ENCODE measurements around the gene ZNF580.
A peak's percentile ranks its signal among the peaks of the same experiment; 100 is the strongest.

The ZNF580 gene

GRCh38 chr19:55624109-55625003, 16.4 kb upstream of the ZNF580 start, which contains the start of gene ZNF784:
Gene ZNF784 (minus strand): TSS chr19:55624566. CDS start chr19:55624561, 5 bp downstream.
- DNase-seq = peak; percentile 93 to 99

DNA sequence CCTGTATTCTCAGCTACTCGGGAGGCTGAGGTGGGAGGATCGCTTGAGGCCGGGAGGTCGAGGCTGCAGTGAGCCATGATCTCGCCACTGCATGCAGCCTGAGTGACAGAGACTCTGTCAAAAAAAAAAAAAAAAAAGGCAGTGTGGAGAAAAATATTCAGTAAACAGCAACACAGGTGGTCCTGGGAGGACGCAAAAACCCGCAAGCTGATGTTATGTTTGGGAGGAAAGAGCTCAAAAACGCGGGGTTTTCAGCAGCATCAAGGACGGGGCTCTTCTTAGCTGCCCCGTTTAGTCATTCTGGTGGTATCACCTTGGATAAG, 15.8 kb upstream of the ZNF580 start:
- DNase-seq = no peak

- no peak for DNase-seq
These were observed 14.5 kb upstream of the ZNF580 start for GRCh38 chr19:55626350-55626749.

- peak; percentile 92 to 98 for DNase-seq
These were observed 8.4 kb upstream of the ZNF580 start for GRCh38 chr19:55632463-55632834.

DNA sequence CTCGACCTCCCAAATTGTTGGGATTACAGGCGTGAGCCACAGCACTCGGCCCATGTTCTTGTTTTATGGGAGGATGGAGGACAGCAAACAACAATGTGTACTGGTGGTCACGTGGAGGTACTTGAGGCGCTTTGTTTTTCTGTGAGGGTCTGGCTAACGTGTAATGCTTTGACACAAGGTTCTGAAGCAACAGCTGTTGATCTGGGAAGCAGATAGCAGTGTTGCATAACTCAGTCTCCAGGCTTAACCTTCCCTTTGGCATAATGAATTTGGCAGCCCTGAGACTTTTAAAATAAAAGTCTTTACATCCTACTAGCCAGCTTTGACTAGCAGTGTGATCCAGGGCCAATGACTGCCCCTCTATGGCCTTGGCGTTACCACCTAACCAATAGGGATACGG, 6.9 kb upstream of the ZNF580 start:
- DNase-seq = no peak

GRCh38 chr19:55635334-55635717, 5.5 kb upstream of the ZNF580 start:
- no peak for DNase-seq

DNA sequence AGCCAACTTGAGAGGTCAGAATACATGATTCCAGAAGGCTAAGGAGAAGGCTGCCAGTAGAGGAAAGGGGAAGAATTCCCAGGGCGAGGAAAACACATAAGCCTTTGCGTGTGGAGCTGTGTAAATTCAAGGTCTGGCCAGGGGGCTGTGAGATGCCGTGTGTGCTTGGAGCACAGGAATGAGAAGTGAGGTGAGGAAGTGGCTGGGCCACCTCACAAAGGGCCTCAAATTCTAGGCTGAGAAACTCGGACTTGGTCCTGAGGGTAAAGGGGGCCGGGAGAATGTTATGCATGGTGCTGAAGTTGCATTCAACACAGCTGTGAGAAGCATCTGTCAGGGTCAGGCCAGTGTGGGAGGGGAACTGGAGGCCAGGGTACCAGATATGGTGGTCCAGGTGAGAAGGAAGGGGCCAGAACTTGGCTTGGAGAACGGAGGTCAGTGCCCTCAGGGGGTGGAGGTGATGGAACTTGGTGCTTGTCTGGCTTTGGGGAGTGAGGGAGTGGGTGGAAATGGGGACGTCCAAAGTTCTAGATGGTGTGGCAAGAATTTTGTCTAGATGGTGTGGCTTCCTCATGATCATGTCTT, 4.9 kb upstream of the ZNF580 start:
- DNase-seq = no peak

GRCh38 chr19:55636723-55637122, 4.1 kb upstream of the ZNF580 start:
- no peak for DNase-seq

DNA sequence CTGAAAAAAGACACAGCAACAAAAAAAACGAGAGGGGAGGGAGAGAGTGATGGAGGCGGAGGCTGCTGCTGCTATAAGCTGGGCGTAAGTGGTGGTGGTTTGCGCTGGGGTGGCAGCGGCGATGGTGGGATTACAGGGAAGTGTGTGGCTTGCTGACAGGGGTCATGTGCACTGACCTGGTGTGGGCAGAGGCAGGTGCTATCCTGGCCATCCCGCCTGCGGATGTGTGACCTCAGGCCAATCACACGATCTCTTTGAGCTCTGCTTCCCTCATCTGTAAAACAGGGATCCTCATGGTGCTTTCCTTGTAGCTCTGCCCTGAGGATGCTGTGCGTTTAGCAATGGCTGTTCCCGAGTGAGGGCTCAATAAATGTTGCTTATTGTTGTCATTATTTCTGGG, 3.3 kb upstream of the ZNF580 start:
- DNase-seq = no peak

DNA sequence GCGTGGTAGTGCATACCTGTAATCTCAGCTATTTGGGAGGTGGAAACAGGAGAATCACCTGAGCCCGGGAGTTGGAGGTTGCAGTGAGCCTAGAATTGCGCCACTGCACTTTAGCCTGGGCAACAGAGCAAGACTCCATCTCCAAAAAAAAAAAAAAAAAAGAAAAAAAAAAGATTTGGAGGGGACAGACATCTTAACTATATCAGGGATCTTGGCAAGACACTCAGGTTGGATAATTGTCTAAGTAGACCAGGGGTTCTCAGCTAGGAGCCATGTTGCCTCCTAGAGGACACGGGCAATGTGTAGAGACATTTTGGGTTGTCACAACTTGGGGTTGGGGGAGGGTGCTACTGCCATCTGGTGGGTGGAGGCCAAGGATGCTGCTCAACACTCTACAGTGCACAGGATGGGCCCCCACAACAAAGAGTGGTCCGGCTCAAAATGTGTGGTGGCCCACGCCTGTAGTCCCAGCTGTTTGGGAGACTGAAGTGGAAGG, 1.9 kb upstream of the ZNF580 start:
- DNase-seq = peak; percentile 42 to 52

- peak; percentile 76 to 96 for DNase-seq
These were observed 692 bp upstream of the ZNF580 start for GRCh38 chr19:55640043-55640576.

GRCh38 chr19:55641426-55642152, 787 bp downstream of the ZNF580 start:
- DNase-seq = peak; percentile 20 to 63

DNA sequence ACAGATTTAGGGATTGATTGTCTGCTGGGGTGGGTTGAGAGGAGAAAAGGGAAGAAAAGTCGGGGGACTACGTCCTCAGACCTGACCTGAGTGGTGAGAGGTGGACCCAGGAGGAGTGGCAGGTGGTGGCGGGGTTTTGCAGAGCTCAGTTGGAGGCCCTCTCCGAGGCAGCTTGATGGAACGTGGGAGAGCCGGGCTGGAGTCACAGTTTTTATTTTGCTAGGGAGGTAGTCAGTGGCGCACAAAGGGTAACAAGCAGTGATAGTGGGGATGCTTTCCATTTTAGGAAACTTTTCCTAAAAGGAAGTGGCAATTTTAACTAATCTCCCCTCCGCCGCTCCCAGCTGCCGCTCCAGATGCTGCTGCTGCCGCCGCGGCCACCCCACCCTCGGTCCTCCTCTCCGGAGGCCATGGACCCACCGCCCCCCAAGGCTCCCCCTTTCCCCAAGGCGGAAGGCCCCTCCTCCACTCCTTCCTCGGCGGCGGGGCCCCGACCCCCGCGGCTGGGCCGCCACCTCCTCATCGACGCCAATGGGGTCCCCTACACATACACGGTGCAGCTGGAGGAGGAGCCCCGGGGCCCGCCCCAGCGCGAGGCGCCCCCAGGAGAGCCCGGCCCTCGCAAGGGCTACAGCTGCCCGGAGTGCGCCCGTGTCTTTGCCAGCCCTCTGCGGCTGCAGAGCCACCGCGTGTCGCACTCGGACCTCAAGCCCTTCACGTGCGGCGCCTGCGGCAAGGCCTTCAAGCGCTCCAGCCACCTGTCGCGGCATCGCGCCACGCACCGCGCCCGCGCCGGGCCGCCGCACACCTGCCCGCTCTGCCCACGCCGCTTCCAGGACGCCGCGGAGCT, 1.6 kb downstream of the ZNF580 start:
- DNase-seq = peak in 1 of 2 experiments; percentile 50

GRCh38 chr19:55643003-55643886, 2.4 kb downstream of the ZNF580 start, which contains the start of gene ZNF581:
Gene ZNF581 (plus strand): TSS chr19:55643649. CDS start chr19:55644572, 923 bp downstream.
- peak; percentile 67 to 90 for DNase-seq

GRCh38 chr19:55643887-55644176, 3.0 kb downstream of the ZNF580 start:
- no peak for DNase-seq

DNA sequence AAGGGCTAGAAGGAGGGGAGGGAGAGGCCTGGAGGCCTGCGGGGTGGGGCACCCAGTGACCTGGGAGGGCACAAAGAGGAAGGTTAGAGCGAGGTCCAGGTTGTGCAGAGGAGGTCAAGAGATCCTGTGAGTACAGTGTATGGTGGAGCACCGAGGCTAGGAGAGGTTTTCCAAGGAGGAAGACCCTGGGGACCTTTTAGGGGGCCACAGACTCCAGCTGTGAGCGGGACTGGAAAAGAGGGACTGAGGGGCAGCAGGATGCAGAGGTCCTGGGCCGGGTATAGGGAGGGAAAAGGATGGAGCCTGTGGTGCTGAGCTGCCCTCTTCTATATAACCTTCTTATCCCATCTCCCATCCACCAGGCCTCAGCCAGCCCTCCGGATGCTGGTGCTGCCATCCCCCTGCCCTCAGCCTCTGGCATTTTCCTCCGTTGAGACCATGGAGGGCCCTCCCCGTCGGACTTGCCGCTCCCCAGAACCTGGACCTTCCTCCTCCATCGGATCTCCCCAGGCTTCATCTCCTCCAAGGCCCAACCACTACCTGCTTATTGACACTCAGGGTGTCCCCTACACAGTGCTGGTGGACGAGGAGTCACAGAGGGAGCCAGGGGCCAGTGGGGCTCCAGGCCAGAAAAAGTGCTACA, 3.5 kb downstream of the ZNF580 start:
- DNase-seq = no peak

GRCh38 chr19:55644842-55645511, 4.2 kb downstream of the ZNF580 start:
- DNase-seq = no peak

DNA sequence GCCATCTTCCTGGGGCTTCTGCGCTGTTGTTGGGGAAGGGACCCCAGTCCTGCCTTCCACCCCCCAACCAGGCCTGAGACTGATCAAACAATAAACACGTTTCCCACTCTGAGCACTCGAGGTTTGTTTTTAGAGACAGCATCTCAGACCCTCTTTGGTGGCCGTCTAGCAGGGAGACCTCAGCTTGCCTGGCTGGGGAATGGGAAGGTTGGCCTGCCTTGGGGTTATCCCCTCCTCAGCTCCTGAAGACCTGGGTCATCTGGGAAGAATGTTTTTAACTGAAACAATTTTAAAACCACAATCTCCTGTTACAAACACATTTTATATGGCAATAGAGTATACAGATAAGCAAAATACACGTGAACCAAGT, 4.7 kb downstream of the ZNF580 start:
- DNase-seq = no peak

DNA sequence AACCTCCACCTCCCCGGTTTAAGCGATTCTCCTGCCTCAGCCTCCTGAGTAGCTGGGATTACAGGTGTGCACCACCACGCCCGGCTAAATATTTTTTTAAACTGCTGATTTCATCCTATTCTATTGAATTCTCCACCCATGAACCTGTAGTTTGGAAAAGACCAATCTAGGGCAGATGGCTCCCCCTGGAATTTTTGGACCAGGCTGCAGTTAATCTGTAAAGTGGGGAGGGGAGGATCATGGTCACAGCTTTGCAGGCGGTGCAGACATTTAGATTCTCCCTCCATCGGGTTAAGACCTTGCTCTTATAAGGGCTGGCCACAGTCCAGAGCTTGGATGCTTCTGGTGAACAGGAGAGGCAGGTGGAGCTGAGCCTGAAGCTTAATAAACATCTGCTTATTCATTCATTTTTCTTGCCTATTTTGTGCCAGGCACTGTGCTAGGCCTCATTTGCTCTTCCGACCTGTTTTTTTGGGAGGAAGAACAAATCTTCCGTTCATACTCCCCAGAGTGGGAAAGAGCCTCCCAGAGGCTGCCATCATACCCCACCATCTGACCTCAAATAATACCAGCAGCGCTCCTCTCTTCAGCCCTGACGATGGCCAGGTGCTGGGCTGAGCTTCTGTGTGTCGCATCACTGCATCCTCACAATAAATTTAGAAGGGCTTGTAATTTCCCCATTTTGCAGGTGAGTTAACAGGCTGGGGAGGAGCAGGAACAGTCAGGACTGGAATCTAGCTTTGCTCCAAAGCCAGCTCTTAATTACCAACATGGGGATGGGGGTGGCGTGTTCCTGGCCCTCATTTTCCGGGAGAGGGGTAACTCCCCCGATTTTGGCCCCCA, 6.3 kb downstream of the ZNF580 start:
- peak in 1 of 2 experiments; percentile 53 for DNase-seq
